ENCODE measurements around the gene KLHL3.

KLHL3 gene

GRCh38 chr5:137627706-137628105, 108.2 kb downstream of the KLHL3 start:
- DNase-seq (ENCODE audit: low read depth in 2 of 2): no peak
- no peak overlapping the region for H3K4me3 ChIP-seq (replicated peaks in 1 of 2; ENCODE audit: low read depth in 2 of 2, low read length in 2 of 2)
- TF ChIP-seq CTCF (IDR thresholded peaks at IDR 0.05; ENCODE audit: low read depth, low read length): no peak

GRCh38 chr5:137627293-137627692, 108.6 kb downstream of the KLHL3 start:
- no peak for TF ChIP-seq CTCF (IDR thresholded peaks at IDR 0.05; ENCODE audit: low read depth, low read length)
- no peak overlapping the region for H3K4me3 ChIP-seq (replicated peaks in 1 of 2; ENCODE audit: low read depth in 2 of 2, low read length in 2 of 2)
- no peak for DNase-seq (ENCODE audit: low read depth in 2 of 2)

- no peak for DNase-seq (ENCODE audit: low read depth in 2 of 2)
- TF ChIP-seq CTCF (IDR thresholded peaks at IDR 0.05; ENCODE audit: low read depth, low read length): no peak
- no peak overlapping the region for H3K4me3 ChIP-seq (replicated peaks in 1 of 2; ENCODE audit: low read depth in 2 of 2, low read length in 2 of 2)
These were observed 111.0 kb downstream of the KLHL3 start for GRCh38 chr5:137624786-137625349.

GRCh38 chr5:137622850-137623249, 113.0 kb downstream of the KLHL3 start:
- no peak for TF ChIP-seq CTCF (IDR thresholded peaks at IDR 0.05; ENCODE audit: low read depth, low read length)
- no peak overlapping the region for H3K4me3 ChIP-seq (replicated peaks in 1 of 2; ENCODE audit: low read depth in 2 of 2, low read length in 2 of 2)
- peak in 1 of 2 donors; percentile 48 for DNase-seq (ENCODE audit: low read depth in 2 of 2)

GRCh38 chr5:137621861-137622823, 113.7 kb downstream of the KLHL3 start:
- DNase-seq (ENCODE audit: low read depth in 2 of 2): peak; percentile 29 to 80
- no peak for TF ChIP-seq CTCF (IDR thresholded peaks at IDR 0.05; ENCODE audit: low read depth, low read length)
- no peak overlapping the region for H3K4me3 ChIP-seq (replicated peaks in 1 of 2; ENCODE audit: low read depth in 2 of 2, low read length in 2 of 2)

- no peak for TF ChIP-seq CTCF (IDR thresholded peaks at IDR 0.05; ENCODE audit: low read depth, low read length)
- H3K4me3 ChIP-seq (replicated peaks in 1 of 2; ENCODE audit: low read depth in 2 of 2, low read length in 2 of 2): no peak overlapping the region
- no peak for DNase-seq (ENCODE audit: low read depth in 2 of 2)
These were observed 114.6 kb downstream of the KLHL3 start for GRCh38 chr5:137621306-137621705.

All from cardiac fibroblast (primary cell).